ENCODE results near the gene BICC1.

Gene BICC1

GRCh38 chr10:58721601-58722281 lies 209.1 kb downstream of the BICC1 start:
- Histone ChIP-seq H3K4ac (ENCODE audit: low read depth, low read length) (no peak overlapping the region), H3K79me2 (ENCODE audit: control insufficient read depth, insufficient read depth, low read length) (no peaks in the 10 kb centered on the region), H3K79me1 (ENCODE audit: low read length) (no peaks in the 10 kb centered on the region), H2BK15ac (replicated peaks; ENCODE audit: low read depth) (no peak overlapping the region), H2BK5ac (ENCODE audit: low read length) (no peak overlapping the region), H2BK120ac (ENCODE audit: low read depth, low read length) (no peak overlapping the region), H4K8ac (ENCODE audit: low read depth, low read length) (no peak overlapping the region), H3K56ac (ENCODE audit: low read length) (no peak overlapping the region), H3K23ac (ENCODE audit: low read length) (no peak overlapping the region), H4K5ac (ENCODE audit: low read length) (no peak overlapping the region), H2AK5ac (ENCODE audit: low read length) (no peak overlapping the region), H3K4me1 (ENCODE audit: control insufficient read depth, low read depth, low read length) (no peaks in the 10 kb centered on the region), H3K36me3 (ENCODE audit: control insufficient read depth, insufficient read depth, low read length) (no peaks in the 10 kb centered on the region), H3K27ac (ENCODE audit: low read depth, low read length) (no peak overlapping the region), H3K27me3 (ENCODE audit: insufficient read depth, low read length, poor library complexity) (peaks cover 2% of the 10 kb centered on the region), H3K4me3 (ENCODE audit: low read length) (no peak overlapping the region), H3K4me2 (ENCODE audit: low read length) (no peak overlapping the region), H3K9ac (ENCODE audit: low read length) (no peak overlapping the region), H3K18ac (ENCODE audit: low read length) (no peak overlapping the region)
- no CpG with 5 or more reads among the region's 4 CpGs for WGBS (ENCODE audit: extremely low coverage, insufficient coverage, low lambda C conversion rate)
- no peak for DNase-seq

GRCh38 chr10:58723186-58723585 lies 210.5 kb downstream of the BICC1 start:
- no peak overlapping the region for H4K5ac ChIP-seq (ENCODE audit: low read length)
- H3K18ac ChIP-seq (ENCODE audit: low read length), result no peak overlapping the region
- H3K4ac ChIP-seq (ENCODE audit: low read depth, low read length), result no peak overlapping the region
- H2BK120ac ChIP-seq (ENCODE audit: low read depth, low read length), result no peak overlapping the region
- H3K79me1 ChIP-seq (ENCODE audit: low read length), result no peaks in the 10 kb centered on the region
- H3K36me3 ChIP-seq (ENCODE audit: control insufficient read depth, insufficient read depth, low read length), result no peaks in the 10 kb centered on the region
- peaks cover 2% of the 10 kb centered on the region for H3K27me3 ChIP-seq (ENCODE audit: insufficient read depth, low read length, poor library complexity)
- no CpG with 5 or more reads among the region's 2 CpGs for WGBS (ENCODE audit: extremely low coverage, insufficient coverage, low lambda C conversion rate)
- H3K27ac ChIP-seq (ENCODE audit: low read depth, low read length), result no peak overlapping the region
- no peak overlapping the region for H2AK5ac ChIP-seq (ENCODE audit: low read length)
- H3K4me2 ChIP-seq (ENCODE audit: low read length), result no peak overlapping the region
- no peak overlapping the region for H3K23ac ChIP-seq (ENCODE audit: low read length)
- H3K9ac ChIP-seq (ENCODE audit: low read length), result no peak overlapping the region
- DNase-seq, result no peak
- H4K8ac ChIP-seq (ENCODE audit: low read depth, low read length), result no peak overlapping the region
- no peaks in the 10 kb centered on the region for H3K4me1 ChIP-seq (ENCODE audit: control insufficient read depth, low read depth, low read length)
- no peak overlapping the region for H3K56ac ChIP-seq (ENCODE audit: low read length)
- no peaks in the 10 kb centered on the region for H3K79me2 ChIP-seq (ENCODE audit: control insufficient read depth, insufficient read depth, low read length)
- H3K4me3 ChIP-seq (ENCODE audit: low read length), result no peak overlapping the region
- no peak overlapping the region for H2BK5ac ChIP-seq (ENCODE audit: low read length)
- no peak overlapping the region for H2BK15ac ChIP-seq (replicated peaks; ENCODE audit: low read depth)

- no peak overlapping the region for H3K9ac ChIP-seq (ENCODE audit: low read length)
- H3K36me3 ChIP-seq (ENCODE audit: control insufficient read depth, insufficient read depth, low read length), result no peaks in the 10 kb centered on the region
- H4K5ac ChIP-seq (ENCODE audit: low read length), result no peak overlapping the region
- no peaks in the 10 kb centered on the region for H3K79me1 ChIP-seq (ENCODE audit: low read length)
- DNase-seq, result no peak
- no peak overlapping the region for H2BK15ac ChIP-seq (replicated peaks; ENCODE audit: low read depth)
- no peak overlapping the region for H4K8ac ChIP-seq (ENCODE audit: low read depth, low read length)
- no peak overlapping the region for H3K4ac ChIP-seq (ENCODE audit: low read depth, low read length)
- H2AK5ac ChIP-seq (ENCODE audit: low read length), result no peak overlapping the region
- no peaks in the 10 kb centered on the region for H3K4me1 ChIP-seq (ENCODE audit: control insufficient read depth, low read depth, low read length)
- no peaks in the 10 kb centered on the region for H3K79me2 ChIP-seq (ENCODE audit: control insufficient read depth, insufficient read depth, low read length)
- H3K4me2 ChIP-seq (ENCODE audit: low read length), result no peak overlapping the region
- no peak overlapping the region for H3K18ac ChIP-seq (ENCODE audit: low read length)
- peaks cover 2% of the 10 kb centered on the region for H3K27me3 ChIP-seq (ENCODE audit: insufficient read depth, low read length, poor library complexity)
- H3K4me3 ChIP-seq (ENCODE audit: low read length), result no peak overlapping the region
- no peak overlapping the region for H3K27ac ChIP-seq (ENCODE audit: low read depth, low read length)
- H3K23ac ChIP-seq (ENCODE audit: low read length), result no peak overlapping the region
- no peak overlapping the region for H3K56ac ChIP-seq (ENCODE audit: low read length)
- WGBS (ENCODE audit: extremely low coverage, insufficient coverage, low lambda C conversion rate), result no CpG with 5 or more reads among the region's 1 CpG
- H2BK120ac ChIP-seq (ENCODE audit: low read depth, low read length), result no peak overlapping the region
- H2BK5ac ChIP-seq (ENCODE audit: low read length), result no peak overlapping the region
Measured at GRCh38 chr10:58723966-58724365, 211.3 kb downstream of the BICC1 start.

- Histone ChIP-seq H3K79me1 (ENCODE audit: low read length) (no peaks in the 10 kb centered on the region), H4K8ac (ENCODE audit: low read depth, low read length) (no peak overlapping the region), H3K4ac (ENCODE audit: low read depth, low read length) (no peak overlapping the region), H2BK5ac (ENCODE audit: low read length) (no peak overlapping the region), H2BK15ac (replicated peaks; ENCODE audit: low read depth) (no peak overlapping the region), H3K4me3 (ENCODE audit: low read length) (no peak overlapping the region), H3K9ac (ENCODE audit: low read length) (no peak overlapping the region), H3K27ac (ENCODE audit: low read depth, low read length) (no peak overlapping the region), H2AK5ac (ENCODE audit: low read length) (no peak overlapping the region), H3K18ac (ENCODE audit: low read length) (no peak overlapping the region), H3K56ac (ENCODE audit: low read length) (no peak overlapping the region), H3K23ac (ENCODE audit: low read length) (no peak overlapping the region), H3K4me1 (ENCODE audit: control insufficient read depth, low read depth, low read length) (no peaks in the 10 kb centered on the region), H3K27me3 (ENCODE audit: insufficient read depth, low read length, poor library complexity) (peaks cover 2% of the 10 kb centered on the region), H3K36me3 (ENCODE audit: control insufficient read depth, insufficient read depth, low read length) (no peaks in the 10 kb centered on the region), H3K4me2 (ENCODE audit: low read length) (no peak overlapping the region), H3K79me2 (ENCODE audit: control insufficient read depth, insufficient read depth, low read length) (no peaks in the 10 kb centered on the region), H4K5ac (ENCODE audit: low read length) (no peak overlapping the region), H2BK120ac (ENCODE audit: low read depth, low read length) (no peak overlapping the region)
- no CpG with 5 or more reads among the region's 5 CpGs for WGBS (ENCODE audit: extremely low coverage, insufficient coverage, low lambda C conversion rate)
- no peak for DNase-seq
Measured at GRCh38 chr10:58724781-58725180, 212.1 kb downstream of the BICC1 start.

GRCh38 chr10:58725901-58726300 lies 213.2 kb downstream of the BICC1 start:
- H3K27me3 ChIP-seq (ENCODE audit: insufficient read depth, low read length, poor library complexity), result peaks cover under 1% of the 10 kb centered on the region
- H2AK5ac ChIP-seq (ENCODE audit: low read length), result no peak overlapping the region
- H3K18ac ChIP-seq (ENCODE audit: low read length), result no peak overlapping the region
- H3K9ac ChIP-seq (ENCODE audit: low read length), result no peak overlapping the region
- H4K8ac ChIP-seq (ENCODE audit: low read depth, low read length), result no peak overlapping the region
- no peak overlapping the region for H3K4me3 ChIP-seq (ENCODE audit: low read length)
- H2BK120ac ChIP-seq (ENCODE audit: low read depth, low read length), result no peak overlapping the region
- H3K23ac ChIP-seq (ENCODE audit: low read length), result no peak overlapping the region
- no peak overlapping the region for H2BK15ac ChIP-seq (replicated peaks; ENCODE audit: low read depth)
- H3K56ac ChIP-seq (ENCODE audit: low read length), result no peak overlapping the region
- no peak overlapping the region for H3K27ac ChIP-seq (ENCODE audit: low read depth, low read length)
- H3K79me1 ChIP-seq (ENCODE audit: low read length), result no peaks in the 10 kb centered on the region
- no peak overlapping the region for H4K5ac ChIP-seq (ENCODE audit: low read length)
- no peak for DNase-seq
- no peak overlapping the region for H2BK5ac ChIP-seq (ENCODE audit: low read length)
- H3K79me2 ChIP-seq (ENCODE audit: control insufficient read depth, insufficient read depth, low read length), result no peaks in the 10 kb centered on the region
- no peak overlapping the region for H3K4ac ChIP-seq (ENCODE audit: low read depth, low read length)
- H3K36me3 ChIP-seq (ENCODE audit: control insufficient read depth, insufficient read depth, low read length), result no peaks in the 10 kb centered on the region
- H3K4me2 ChIP-seq (ENCODE audit: low read length), result no peak overlapping the region
- no peaks in the 10 kb centered on the region for H3K4me1 ChIP-seq (ENCODE audit: control insufficient read depth, low read depth, low read length)

- Histone ChIP-seq H3K4me3 (ENCODE audit: low read length) (no peak overlapping the region), H3K9ac (ENCODE audit: low read length) (no peak overlapping the region)
Measured at GRCh38 chr10:58727633-58728032, 215.0 kb downstream of the BICC1 start.

More at GRCh38 chr10:58727633-58728032, 215.0 kb downstream of the BICC1 start:
- Histone ChIP-seq H4K5ac (ENCODE audit: low read length) (no peak overlapping the region), H3K27me3 (ENCODE audit: insufficient read depth, low read length, poor library complexity) (no peaks in the 10 kb centered on the region), H2BK5ac (ENCODE audit: low read length) (no peak overlapping the region), H3K79me1 (ENCODE audit: low read length) (no peaks in the 10 kb centered on the region), H2AK5ac (ENCODE audit: low read length) (no peak overlapping the region), H3K18ac (ENCODE audit: low read length) (no peak overlapping the region), H2BK120ac (ENCODE audit: low read depth, low read length) (no peak overlapping the region), H3K36me3 (ENCODE audit: control insufficient read depth, insufficient read depth, low read length) (no peaks in the 10 kb centered on the region), H3K23ac (ENCODE audit: low read length) (no peak overlapping the region), H3K4me1 (ENCODE audit: control insufficient read depth, low read depth, low read length) (no peaks in the 10 kb centered on the region), H3K27ac (ENCODE audit: low read depth, low read length) (no peak overlapping the region), H4K8ac (ENCODE audit: low read depth, low read length) (no peak overlapping the region), H3K79me2 (ENCODE audit: control insufficient read depth, insufficient read depth, low read length) (no peaks in the 10 kb centered on the region), H2BK15ac (replicated peaks; ENCODE audit: low read depth) (no peak overlapping the region), H3K56ac (ENCODE audit: low read length) (no peak overlapping the region), H3K4ac (ENCODE audit: low read depth, low read length) (no peak overlapping the region), H3K4me2 (ENCODE audit: low read length) (no peak overlapping the region)
- DNase-seq, result no peak

Data from mesendoderm (in vitro differentiated cells).